Left ventricle myocardium inferior (tissue), 1 donor: ENCODE measurements around the gene NR2F1-AS1. TPM values are rescaled to one million over a fixed set of nuclear protein-coding genes. Genes with fewer than 3 reads are reported as not detected.

ENCODE experiments used
- DNase-seq: peaks from one replicate; pipeline ENCODE4 v3.0.0-alpha.2; 2020
- H3K27ac ChIP-seq: fragments of 200-600 bp; replicated peaks from 2 replicates; pipeline ENCODE4 v1.8.0; 2021
- H3K27me3 ChIP-seq: fragments of 200-600 bp; 2 replicates; pipeline ENCODE4 v1.8.0; 2021; ENCODE audit warnings: low read depth
- H3K36me3 ChIP-seq: fragments of 200-600 bp; 2 replicates; pipeline ENCODE4 v1.8.0; 2021
- H3K4me1 ChIP-seq: fragments of 200-600 bp; 2 replicates; pipeline ENCODE4 v1.8.0; 2021
- H3K4me3 ChIP-seq: fragments of 200-600 bp; 2 replicates; pipeline ENCODE4 v1.8.0; 2021; ENCODE audit warnings: mild to moderate bottlenecking, moderate library complexity
- H3K9me3 ChIP-seq: fragments of 200-600 bp; replicated peaks from 2 replicates; pipeline ENCODE4 v1.8.0; 2021
- CTCF ChIP-seq: fragments of 200-600 bp; IDR thresholded peaks from 2 replicates; pipeline ENCODE4 v1.8.0; 2021; ENCODE audit warnings: antibody characterized with exemption, mild to moderate bottlenecking, borderline replicate concordance
- intact Hi-C: fragments of 100-400 bp; cut with micrococcal nuclease; formaldehyde crosslinking; loops from one replicate; pipeline ENCODE4 v1.11.0; 2022
- total RNA-seq: library from RNA; stranded (reverse); fragmentation: NEBNext Ultra II Directional; extraction: Animal tissue kit (Norgen Biotek cat#: 25700); gene quantifications from one replicate; pipeline ENCODE4 v1.2.1, GENCODE V29; 2021
- donor health status: DM: no; HTN: yes; CAD: no; lungs with severe emphysema.

NR2F1-AS1 gene
- total RNA-seq, 1 donor from 2014 or later: 0.60 TPM

- Histone ChIP-seq H3K9me3 (no peaks in the 10 kb centered on the region), H3K27me3 (peaks cover 10% of the 10 kb centered on the region), H3K4me1 (no peaks in the 10 kb centered on the region), H3K4me3 (no peak overlapping the region), H3K36me3 (no peaks in the 10 kb centered on the region), H3K27ac (no peak overlapping the region)
- no peak for DNase-seq
- no peak for TF ChIP-seq CTCF
- intact Hi-C loops: no loop called here
Measured at GRCh38 chr5:93433422-93433821, 147.6 kb downstream of the NR2F1-AS1 start.

GRCh38 chr5:93431250-93431649 lies 149.8 kb downstream of the NR2F1-AS1 start:
- TF ChIP-seq CTCF: no peak
- peaks cover 10% of the 10 kb centered on the region for H3K27me3 ChIP-seq
- H3K36me3 ChIP-seq: no peaks in the 10 kb centered on the region
- H3K4me3 ChIP-seq: no peak overlapping the region
- H3K4me1 ChIP-seq: no peaks in the 10 kb centered on the region
- intact Hi-C loops: no loop called here
- DNase-seq: no peak
- H3K27ac ChIP-seq: no peak overlapping the region
- no peaks in the 10 kb centered on the region for H3K9me3 ChIP-seq

GRCh38 chr5:93430673-93431199 lies 150.3 kb downstream of the NR2F1-AS1 start:
- intact Hi-C loops: no loop called here
- Histone ChIP-seq H3K4me3 (no peak overlapping the region), H3K27ac (no peak overlapping the region), H3K36me3 (no peaks in the 10 kb centered on the region), H3K9me3 (no peaks in the 10 kb centered on the region), H3K27me3 (peaks cover 10% of the 10 kb centered on the region), H3K4me1 (no peaks in the 10 kb centered on the region)
- no peak for TF ChIP-seq CTCF
- no peak for DNase-seq

- Histone ChIP-seq H3K4me3 (no peak overlapping the region), H3K36me3 (no peaks in the 10 kb centered on the region), H3K9me3 (no peaks in the 10 kb centered on the region), H3K27me3 (peaks cover 10% of the 10 kb centered on the region), H3K4me1 (no peaks in the 10 kb centered on the region), H3K27ac (no peak overlapping the region)
- no peak for DNase-seq
- intact Hi-C loops: no loop called here
- no peak for TF ChIP-seq CTCF
Measured at GRCh38 chr5:93430118-93430517, 150.9 kb downstream of the NR2F1-AS1 start.

GRCh38 chr5:93428868-93429267 lies 152.2 kb downstream of the NR2F1-AS1 start:
- no peak for TF ChIP-seq CTCF
- Histone ChIP-seq H3K36me3 (no peaks in the 10 kb centered on the region), H3K9me3 (no peaks in the 10 kb centered on the region), H3K4me1 (no peaks in the 10 kb centered on the region), H3K27ac (no peak overlapping the region), H3K27me3 (peaks cover 10% of the 10 kb centered on the region), H3K4me3 (no peak overlapping the region)
- DNase-seq: no peak
- intact Hi-C loops: no loop called here
